HepG2 (cell line): ENCODE measurements around the gene SDCCAG8. TPM values are rescaled to one million over a fixed set of nuclear protein-coding genes. Genes with fewer than 3 reads are reported as not detected.
A peak's percentile ranks its signal among the peaks of the same experiment; 100 is the strongest.

ENCODE experiments used
- BORCS8-MEF2B ChIP-seq: sonication (generic); formaldehyde crosslinking; IDR thresholded peaks from 2 replicates; pipeline ENCODE4 v1.8.0; 2022; ENCODE audit warnings: mild to moderate bottlenecking, missing genetic modification reagents
- GATA4 ChIP-seq: sonication (generic); IDR thresholded peaks from 2 replicates; pipeline ENCODE4 v1.6.1; 2016; ENCODE audit warnings: antibody characterized with exemption, low read depth, borderline replicate concordance
- KDM2A ChIP-seq: sonication (generic); formaldehyde crosslinking; IDR thresholded peaks from 2 replicates; pipeline ENCODE4 v1.4.0; 2020; ENCODE audit warnings: low read depth, missing genetic modification reagents, borderline replicate concordance
- MXI1 ChIP-seq: IDR thresholded peaks from 3 replicates; pipeline ENCODE4 v1.6.1; 2012; ENCODE audit warnings: low read depth, low read length, inconsistent platforms, borderline replicate concordance
- PATZ1 ChIP-seq: sonication (generic); formaldehyde crosslinking; IDR thresholded peaks from 2 replicates; pipeline ENCODE4 v1.4.0; 2020; ENCODE audit warnings: missing genetic modification reagents
- SMAD3 ChIP-seq: sonication (generic); formaldehyde crosslinking; IDR thresholded peaks from 2 replicates; pipeline ENCODE4 v1.4.0; 2020; ENCODE audit warnings: missing genetic modification reagents
- TRAFD1 ChIP-seq: sonication (generic); formaldehyde crosslinking; IDR thresholded peaks from 2 replicates; pipeline ENCODE4 v1.5.1; 2020; ENCODE audit warnings: missing genetic modification reagents, mild to moderate bottlenecking, borderline replicate concordance
- ZBED4 ChIP-seq: sonication (generic); formaldehyde crosslinking; IDR thresholded peaks from 2 replicates; pipeline ENCODE4 v1.4.0; 2020; ENCODE audit warnings: missing genetic modification reagents, borderline replicate concordance
- ZBTB25 ChIP-seq: IDR thresholded peaks from 2 replicates; pipeline ENCODE4 v1.6.1; 2018; ENCODE audit warnings: missing genetic modification reagents
- ZBTB38 ChIP-seq: sonication (generic); formaldehyde crosslinking; IDR thresholded peaks from 2 replicates; pipeline ENCODE4 v1.5.1; 2020; ENCODE audit warnings: mild to moderate bottlenecking, missing genetic modification reagents
- ZNF615 ChIP-seq: sonication (generic); formaldehyde crosslinking; IDR thresholded peaks from 2 replicates; pipeline ENCODE4 v1.5.0; 2020; ENCODE audit warnings: mild to moderate bottlenecking, missing genetic modification reagents, borderline replicate concordance
- ZSCAN20 ChIP-seq: sonication (generic); formaldehyde crosslinking; IDR thresholded peaks from 2 replicates; pipeline ENCODE4 v1.4.0; 2020; ENCODE audit warnings: missing genetic modification reagents, mild to moderate bottlenecking, borderline replicate concordance
- polyA plus RNA-seq, 8 experiments: library from polyadenylated mRNA; depleted of rRNA in 3 of 8; stranded (reverse) in 7 of 8; unstranded in 1 of 8; fragments of >200 nt; fragmentation: Illumina TruSeq in 4 of 8; extraction: Trizol in 4 of 8; gene quantifications; 2 replicates each; pipeline versions ENCODE4 v1.2.1 to v1.2.3, GENCODE V29; 2011 to 2016; ENCODE audit warnings: low read depth in 4 of 8, missing spikeins in 1 of 8, mixed read lengths in 1 of 8; ENCODE audit not compliant: insufficient read depth in 1 of 8
- total RNA-seq, 5 experiments: library from RNA; depleted of rRNA; stranded (reverse); fragments of >200 nt; fragmentation: Illumina TruSeq; extraction: Trizol; gene quantifications; 2 replicates each; pipeline ENCODE4 v1.2.3, GENCODE V29; 2016; ENCODE audit warnings: low read depth in 1 of 5
- TF ChIP-seq, protein P1 (sequence below): sonication (generic); formaldehyde crosslinking; IDR thresholded peaks from 2 replicates; pipeline ENCODE4 v1.4.0; 2020; ENCODE audit warnings: mild to moderate bottlenecking, missing genetic modification reagents
- TF ChIP-seq, protein P2 (sequence below): fragments of 450-650 bp; IDR thresholded peaks from 2 replicates; pipeline ENCODE4 v1.6.1; 2016

SDCCAG8 gene
- total and polyA plus RNA-seq, 2 of the 13 experiments (the other 11 are each of a cell fraction or from before 2014, with no cell fraction given) = 9.5 to 13.4 TPM

GRCh38 chr1:243255791-243256512, at the start of gene SDCCAG8 (continued):
- no peak for TF ChIP-seq GATA4
- peak; percentile 51; the same call in 1 of the 2 replicates for TF ChIP-seq ZBTB25
- TF ChIP-seq SMAD3 (CRISPR knock-in tag) = peak; percentile 36; the same call in 1 of the 2 replicates
- peak; percentile 31; the same call in 1 of the 2 replicates for TF ChIP-seq TRAFD1 (CRISPR knock-in tag)
- TF ChIP-seq MXI1 = peak; percentile 84; the same call in 2 of the 3 replicates
- peak; percentile 93 for TF ChIP-seq PATZ1 (CRISPR knock-in tag)
- TF ChIP-seq, protein P1, sequence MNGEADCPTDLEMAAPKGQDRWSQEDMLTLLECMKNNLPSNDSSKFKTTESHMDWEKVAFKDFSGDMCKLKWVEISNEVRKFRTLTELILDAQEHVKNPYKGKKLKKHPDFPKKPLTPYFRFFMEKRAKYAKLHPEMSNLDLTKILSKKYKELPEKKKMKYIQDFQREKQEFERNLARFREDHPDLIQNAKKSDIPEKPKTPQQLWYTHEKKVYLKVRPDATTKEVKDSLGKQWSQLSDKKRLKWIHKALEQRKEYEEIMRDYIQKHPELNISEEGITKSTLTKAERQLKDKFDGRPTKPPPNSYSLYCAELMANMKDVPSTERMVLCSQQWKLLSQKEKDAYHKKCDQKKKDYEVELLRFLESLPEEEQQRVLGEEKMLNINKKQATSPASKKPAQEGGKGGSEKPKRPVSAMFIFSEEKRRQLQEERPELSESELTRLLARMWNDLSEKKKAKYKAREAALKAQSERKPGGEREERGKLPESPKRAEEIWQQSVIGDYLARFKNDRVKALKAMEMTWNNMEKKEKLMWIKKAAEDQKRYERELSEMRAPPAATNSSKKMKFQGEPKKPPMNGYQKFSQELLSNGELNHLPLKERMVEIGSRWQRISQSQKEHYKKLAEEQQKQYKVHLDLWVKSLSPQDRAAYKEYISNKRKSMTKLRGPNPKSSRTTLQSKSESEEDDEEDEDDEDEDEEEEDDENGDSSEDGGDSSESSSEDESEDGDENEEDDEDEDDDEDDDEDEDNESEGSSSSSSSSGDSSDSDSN (CRISPR knock-in tag) = peak; percentile 79
- no peak for TF ChIP-seq ZNF615 (CRISPR knock-in tag)
- peak; percentile 46; the same call in 1 of the 2 replicates for TF ChIP-seq ZBED4 (CRISPR knock-in tag)
- TF ChIP-seq ZBTB38 (CRISPR knock-in tag) = peak; percentile 68; the same call in 1 of the 2 replicates
- TF ChIP-seq, protein P2, sequence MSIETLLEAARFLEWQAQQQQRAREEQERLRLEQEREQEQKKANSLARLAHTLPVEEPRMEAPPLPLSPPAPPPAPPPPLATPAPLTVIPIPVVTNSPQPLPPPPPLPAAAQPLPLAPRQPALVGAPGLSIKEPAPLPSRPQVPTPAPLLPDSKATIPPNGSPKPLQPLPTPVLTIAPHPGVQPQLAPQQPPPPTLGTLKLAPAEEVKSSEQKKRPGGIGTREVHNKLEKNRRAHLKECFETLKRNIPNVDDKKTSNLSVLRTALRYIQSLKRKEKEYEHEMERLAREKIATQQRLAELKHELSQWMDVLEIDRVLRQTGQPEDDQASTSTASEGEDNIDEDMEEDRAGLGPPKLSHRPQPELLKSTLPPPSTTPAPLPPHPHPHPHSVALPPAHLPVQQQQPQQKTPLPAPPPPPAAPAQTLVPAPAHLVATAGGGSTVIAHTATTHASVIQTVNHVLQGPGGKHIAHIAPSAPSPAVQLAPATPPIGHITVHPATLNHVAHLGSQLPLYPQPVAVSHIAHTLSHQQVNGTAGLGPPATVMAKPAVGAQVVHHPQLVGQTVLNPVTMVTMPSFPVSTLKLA = peak; percentile 29; the same call in 1 of the 2 replicates
- TF ChIP-seq ZSCAN20 (CRISPR knock-in tag) = peak; percentile 25; the same call in 1 of the 2 replicates
- TF ChIP-seq BORCS8-MEF2B (CRISPR knock-in tag) = 0 out of 2 replicates have a peak, but pooled peaks have one; percentile 36
- TF ChIP-seq KDM2A (CRISPR knock-in tag) = peak; percentile 53; the same call in 1 of the 2 replicates
